Endothelial cell of umbilical vein (primary cell): ENCODE measurements around the gene SSPN. TPM values are rescaled to one million over a fixed set of nuclear protein-coding genes. Genes with fewer than 3 reads are reported as not detected.

Experiments
- BruUV-seq: library from RNA; stranded (reverse); fragments of 400-500 nt; replicated peaks from 2 replicates; lab custom pipeline; 2021; lab: Mats Ljungman, UMichigan
- CTCF ChIA-PET: fragments of 300-600, 350-600 bp; sonication (Branson Sonifier 250); formaldehyde crosslinking; loops from one replicate; lab custom pipeline; 2021; ENCODE audit warnings: antibody characterized with exemption, inconsistent platforms; lab: Charles Lee
- POLR2A ChIA-PET: fragments of 300-600, 350-600 bp; sonication (Branson Sonifier 250); formaldehyde crosslinking; loops from one replicate; lab custom pipeline; 2021; ENCODE audit warnings: antibody characterized with exemption, inconsistent platforms; lab: Charles Lee
- DNase-seq: peaks from one replicate; pipeline ENCODE4 v3.0.0-alpha.2; 2011; ENCODE audit warnings: low read depth, low spot score
- FAIRE-seq: peaks from 2 replicates; lab custom pipeline; 2011; peaks lifted over from hg19 to GRCh38; lab: Jason Lieb, UNC
- H2AFZ ChIP-seq: 2 replicates; pipeline ENCODE4 v1.6.0; 2012; ENCODE audit warnings: low read depth, low read length, control low read depth, inconsistent platforms
- H3K27ac ChIP-seq: 2 replicates; pipeline ENCODE4 v1.5.1; 2011; ENCODE audit warnings: low read depth, mild to moderate bottlenecking, control low read depth, low read length, moderate library complexity; ENCODE audit not compliant: insufficient read depth
- H3K27me3 ChIP-seq, 2 experiments: 2 replicates each; pipeline versions ENCODE4 v1.6.0 to v1.6.1; 2011; ENCODE audit warnings: low read length in 2 of 2, mixed read lengths in 1 of 2; ENCODE audit not compliant: control insufficient read depth in 2 of 2, insufficient read depth in 2 of 2
- H3K36me3 ChIP-seq, 2 experiments: 2 replicates in 1 of 2; 3 replicates in 1 of 2; pipeline ENCODE4 v1.5.1; 2011; ENCODE audit warnings: low read length in 2 of 2, mild to moderate bottlenecking in 1 of 2, moderate library complexity in 1 of 2; ENCODE audit not compliant: control insufficient read depth in 2 of 2, insufficient read depth in 2 of 2; ENCODE audit errors: extremely low read depth in 1 of 2
- H3K4me1 ChIP-seq: 3 replicates; pipeline ENCODE4 v1.5.1; 2011; ENCODE audit warnings: mild to moderate bottlenecking, low read length; ENCODE audit not compliant: control insufficient read depth, insufficient read depth; ENCODE audit errors: extremely low read depth
- H3K4me2 ChIP-seq: 2 replicates; pipeline ENCODE4 v1.6.1; 2011; ENCODE audit warnings: low read length, control low read depth, mixed read lengths; ENCODE audit not compliant: insufficient read depth
- H3K4me3 ChIP-seq, 3 experiments: fragments of 200-600 bp in 1 of 3; sonication (generic), shearing (Covaris generic) in 1 of 3; replicated peaks in 1 of 3; 2 replicates each; pipeline ENCODE4 v1.5.1; 2011 to 2016; ENCODE audit warnings: control low read depth in 3 of 3, low read length in 3 of 3, mild to moderate bottlenecking in 2 of 3, inconsistent platforms in 1 of 3, low read depth in 1 of 3, moderate library complexity in 1 of 3; ENCODE audit not compliant: insufficient read depth in 1 of 3
- H3K79me2 ChIP-seq: 2 replicates; pipeline ENCODE4 v1.6.0; 2012; ENCODE audit warnings: low read length, inconsistent platforms; ENCODE audit not compliant: control insufficient read depth, insufficient read depth
- H3K9ac ChIP-seq: replicated peaks from 2 replicates; pipeline ENCODE3; 2011; ENCODE audit warnings: low read length, control low read depth; ENCODE audit not compliant: insufficient read depth; ENCODE audit errors: extremely low read depth
- H3K9me1 ChIP-seq: replicated peaks from 3 replicates; pipeline ENCODE4 v1.6.0; 2011; ENCODE audit warnings: mild to moderate bottlenecking, low read length; ENCODE audit not compliant: control insufficient read depth, insufficient read depth; ENCODE audit errors: extremely low read depth
- H3K9me3 ChIP-seq: replicated peaks from 2 replicates; pipeline ENCODE4 v1.5.1; 2012; ENCODE audit warnings: low read length, inconsistent platforms; ENCODE audit not compliant: control insufficient read depth, insufficient read depth
- H4K20me1 ChIP-seq: replicated peaks from 2 replicates; pipeline ENCODE3; 2011; ENCODE audit warnings: mild to moderate bottlenecking, low read length; ENCODE audit not compliant: control insufficient read depth, insufficient read depth; ENCODE audit errors: extremely low read depth
- EZH2 ChIP-seq: IDR thresholded peaks from 2 replicates; pipeline ENCODE4 v1.6.1; 2012; ENCODE audit warnings: borderline replicate concordance, low read depth, mild to moderate bottlenecking, moderate library complexity, low read length, inconsistent platforms; ENCODE audit not compliant: severe bottlenecking
- FOS ChIP-seq: IDR thresholded peaks from 2 replicates; pipeline ENCODE4 v1.6.1; 2011; ENCODE audit warnings: mild to moderate bottlenecking, low read length, moderate library complexity, borderline replicate concordance; ENCODE audit not compliant: insufficient read depth
- GATA2 ChIP-seq: IDR thresholded peaks from 2 replicates; pipeline ENCODE4 v1.7.0; 2011; ENCODE audit warnings: low read depth, mild to moderate bottlenecking, moderate library complexity, mixed read lengths, low read length; ENCODE audit not compliant: insufficient read length, insufficient read depth
- JUN ChIP-seq: IDR thresholded peaks from 2 replicates; pipeline ENCODE4 v1.6.1; 2011; ENCODE audit warnings: borderline replicate concordance, low read depth; ENCODE audit not compliant: insufficient read length, insufficient read depth
- MYC ChIP-seq: IDR thresholded peaks from one replicate; pipeline ENCODE4 v1.6.1; 2011; ENCODE audit warnings: mild to moderate bottlenecking, low read depth, low read length
- POLR2A ChIP-seq: IDR thresholded peaks from 2 replicates; pipeline ENCODE4 v1.6.1; 2012; ENCODE audit warnings: low read depth, mild to moderate bottlenecking, control low read depth, low read length
- POLR2AphosphoS5 ChIP-seq: IDR thresholded peaks from 2 replicates; pipeline ENCODE4 v1.6.1; 2012; ENCODE audit warnings: low read depth, mild to moderate bottlenecking, control low read depth, low read length, moderate library complexity; ENCODE audit not compliant: insufficient read depth
- dilution Hi-C: fragments of 300-500 bp; cut with MboI; formaldehyde crosslinking; loops from one replicate; pipeline ENCODE4 v1.15.0; 2019; ENCODE audit warnings: low sequenced_read_pairs; ENCODE audit not compliant: extremely low pct_ligation_motif_present
- intact Hi-C: fragments of 100-400 bp; cut with micrococcal nuclease; formaldehyde crosslinking; loops from one replicate; pipeline ENCODE4 v1.10.0; 2022
- polyA plus RNA-seq, 4 experiments: library from polyadenylated mRNA; depleted of rRNA in 3 of 4; stranded (reverse) in 3 of 4; unstranded in 1 of 4; fragments of >200 nt; gene quantifications; 2 replicates each; pipeline versions ENCODE4 v1.2.1 to v1.2.3, GENCODE V29; 2011 to 2012; ENCODE audit warnings: missing spikeins in 1 of 4
- total RNA-seq: library from RNA; stranded (reverse); gene quantifications from 2 replicates; pipeline ENCODE4 v1.2.3, GENCODE V29; 2021
- TF ChIP-seq, protein P1 (sequence below): IDR thresholded peaks from 2 replicates; pipeline ENCODE4 v1.6.1; 2011; ENCODE audit not compliant: insufficient read depth, insufficient read length
- TF ChIP-seq, protein P2 (sequence below), 2 donors: IDR thresholded peaks; 1 replicate in 1 of 2; 2 replicates in 1 of 2; pipeline ENCODE4 v1.5.1; 2011; ENCODE audit warnings: low read length in 2 of 2, mild to moderate bottlenecking in 2 of 2, moderate library complexity in 2 of 2, control low read depth in 1 of 2, inconsistent platforms in 1 of 2, low read depth in 1 of 2; ENCODE audit not compliant: insufficient read depth in 1 of 2; ENCODE audit errors: extremely low read depth in 1 of 2

The SSPN gene
- total and polyA plus RNA-seq, 2 donors (not counting 3 experiments of a cell fraction or from before 2014, with no cell fraction given): 1.3 to 2.1 TPM

DNA sequence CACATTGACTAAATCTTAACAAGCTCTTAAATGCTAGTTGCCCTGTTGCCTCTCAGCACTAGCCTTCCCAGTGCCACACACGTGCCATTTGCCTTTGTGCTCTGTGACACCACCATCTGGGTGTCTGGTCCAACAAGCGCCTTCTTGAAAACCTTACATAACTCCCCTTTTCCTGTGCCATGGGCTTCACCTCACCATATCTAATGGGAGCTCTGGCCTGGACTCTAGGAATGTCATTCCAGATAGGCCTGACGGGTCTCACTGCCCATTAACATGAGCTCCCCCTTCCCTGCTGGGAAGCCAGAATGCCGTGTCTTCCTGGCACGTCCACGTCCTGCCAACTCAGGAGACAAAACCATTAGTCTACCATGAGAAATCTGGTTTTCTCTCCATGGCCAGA, 24.4 kb downstream of the SSPN start:
- Histone ChIP-seq H3K9me1 (no peaks in the 10 kb centered on the region), H2AFZ (no peak overlapping the region), H3K4me2 (no peak overlapping the region), H3K4me1 (no peaks in the 10 kb centered on the region), H3K9me3 (no peaks in the 10 kb centered on the region), H3K4me3 (no peak overlapping the region), H3K27me3 (peaks cover 2 to 8% of the 10 kb centered on the region in 2 experiments), H4K20me1 (no peaks in the 10 kb centered on the region), H3K27ac (no peak overlapping the region), H3K79me2 (no peaks in the 10 kb centered on the region), H3K9ac (no peak overlapping the region), H3K36me3 (no peaks in the 10 kb centered on the region)
- intact Hi-C loops: no loop called here
- ChIA-PET CTCF (interaction anchor here (0.8 to 1.9 kb wide), 4 partner anchors 9 to 410 kb away, joined by 3 to 7 read pairs (median 4); no protein-coding TSS in a partner anchor), POLR2A (no interaction called here)
- DNase-seq: no peak
- dilution Hi-C loops: no loop called here
- TF ChIP-seq POLR2AphosphoS5 (no peak), GATA2 (no peak), EZH2 (no peak), MYC (no peak), POLR2A (no peak), JUN (no peak), FOS (no peak)
- TF ChIP-seq, protein P1, sequence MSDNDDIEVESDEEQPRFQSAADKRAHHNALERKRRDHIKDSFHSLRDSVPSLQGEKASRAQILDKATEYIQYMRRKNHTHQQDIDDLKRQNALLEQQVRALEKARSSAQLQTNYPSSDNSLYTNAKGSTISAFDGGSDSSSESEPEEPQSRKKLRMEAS: no peak
- TF ChIP-seq, protein P2, sequence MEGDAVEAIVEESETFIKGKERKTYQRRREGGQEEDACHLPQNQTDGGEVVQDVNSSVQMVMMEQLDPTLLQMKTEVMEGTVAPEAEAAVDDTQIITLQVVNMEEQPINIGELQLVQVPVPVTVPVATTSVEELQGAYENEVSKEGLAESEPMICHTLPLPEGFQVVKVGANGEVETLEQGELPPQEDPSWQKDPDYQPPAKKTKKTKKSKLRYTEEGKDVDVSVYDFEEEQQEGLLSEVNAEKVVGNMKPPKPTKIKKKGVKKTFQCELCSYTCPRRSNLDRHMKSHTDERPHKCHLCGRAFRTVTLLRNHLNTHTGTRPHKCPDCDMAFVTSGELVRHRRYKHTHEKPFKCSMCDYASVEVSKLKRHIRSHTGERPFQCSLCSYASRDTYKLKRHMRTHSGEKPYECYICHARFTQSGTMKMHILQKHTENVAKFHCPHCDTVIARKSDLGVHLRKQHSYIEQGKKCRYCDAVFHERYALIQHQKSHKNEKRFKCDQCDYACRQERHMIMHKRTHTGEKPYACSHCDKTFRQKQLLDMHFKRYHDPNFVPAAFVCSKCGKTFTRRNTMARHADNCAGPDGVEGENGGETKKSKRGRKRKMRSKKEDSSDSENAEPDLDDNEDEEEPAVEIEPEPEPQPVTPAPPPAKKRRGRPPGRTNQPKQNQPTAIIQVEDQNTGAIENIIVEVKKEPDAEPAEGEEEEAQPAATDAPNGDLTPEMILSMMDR (IDR thresholded peaks at IDR 0.05; ENCODE audit: extremely low read depth in 1 of 2, insufficient read depth in 1 of 2, low read depth in 1 of 2, low read length in 2 of 2): no peak
- no peak for FAIRE-seq
- no TSS peak for BruUV-seq
